Measurements from ENCODE around the gene SCAPER.
"Not testable (repeated sequence)": the region's sequence is repeated elsewhere in the genome, so short reads cannot be mapped to it uniquely, and the experiment has no call there.

SCAPER gene

DNA sequence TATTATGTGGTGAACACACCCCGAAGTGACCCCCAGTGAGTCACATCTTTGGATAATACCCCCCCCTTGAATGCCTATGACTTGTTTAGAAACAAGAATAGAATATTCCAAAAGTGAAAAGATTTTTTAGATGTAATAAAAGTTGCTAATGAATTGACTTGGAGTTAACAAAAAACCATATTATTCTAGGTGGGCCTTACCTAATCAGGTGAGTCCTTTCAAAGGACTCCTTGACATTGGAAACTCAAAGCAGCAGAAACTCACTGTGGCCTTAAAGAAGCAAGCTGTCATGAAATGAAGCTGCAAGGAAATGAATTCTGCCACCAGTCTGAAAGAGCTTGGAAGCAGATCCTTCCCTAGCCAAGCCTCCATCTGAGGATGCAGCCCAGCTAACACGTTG lies 579.4 kb downstream of the SCAPER start:
- DNase-seq (ENCODE audit: low spot score), result no peak

DNA sequence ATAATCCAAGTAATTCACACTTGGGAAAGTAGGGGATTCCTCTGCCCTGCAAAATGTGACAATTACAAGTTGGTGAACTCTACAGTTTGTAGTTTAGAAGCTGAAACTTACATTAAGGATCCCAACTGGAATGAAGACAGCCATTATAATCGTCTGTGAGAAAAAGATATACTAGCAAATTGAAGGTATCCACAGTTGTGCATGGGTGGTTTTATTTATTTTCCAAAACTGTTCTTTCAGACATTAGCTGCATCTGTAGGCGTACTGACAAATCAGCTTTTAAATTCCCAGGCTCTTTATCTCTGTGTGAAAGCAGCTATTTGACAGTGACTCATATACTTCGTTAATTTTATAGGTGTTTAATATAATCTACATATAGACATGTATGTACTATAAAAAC lies 581.1 kb downstream of the SCAPER start:
- no peak for DNase-seq (ENCODE audit: low spot score)

DNA sequence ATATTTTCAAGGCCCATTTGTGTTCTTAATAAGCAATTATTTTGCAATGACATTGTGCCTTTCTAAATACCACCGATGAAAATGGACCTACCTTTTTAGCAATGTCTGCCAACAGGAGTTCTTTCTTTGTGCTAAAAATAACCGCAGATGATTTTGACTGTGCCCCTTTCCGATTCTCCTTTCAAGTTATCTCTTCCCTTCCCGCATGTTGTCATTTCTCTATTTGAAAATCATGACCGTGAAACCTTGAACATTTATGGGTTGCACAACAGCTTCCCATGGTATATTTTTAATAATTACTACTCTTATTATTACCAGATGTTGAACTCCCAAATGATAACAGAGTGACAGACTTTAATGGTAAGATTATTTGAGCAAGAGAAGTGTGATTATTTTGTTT lies 583.5 kb downstream of the SCAPER start:
- no peak for DNase-seq (ENCODE audit: low spot score)

DNA sequence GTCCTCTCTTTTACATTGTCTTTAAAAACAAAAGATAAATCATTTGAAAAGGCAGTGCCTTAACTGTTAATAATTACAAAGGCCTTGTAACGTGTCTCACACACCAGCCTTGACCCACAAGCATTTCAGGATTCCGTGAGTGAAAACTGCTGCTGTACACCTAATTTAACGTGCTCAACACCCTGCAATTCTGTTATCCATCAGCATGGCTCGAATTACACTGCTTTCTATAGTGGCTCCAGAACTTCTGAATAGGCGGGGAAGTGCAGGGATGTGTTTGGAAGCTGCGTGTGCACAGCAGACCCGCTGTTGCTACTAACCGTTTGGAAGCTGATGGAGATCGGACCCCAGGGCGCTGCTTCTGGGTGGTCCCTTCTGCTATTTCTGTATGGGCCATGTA lies 584.0 kb downstream of the SCAPER start:
- no peak for DNase-seq (ENCODE audit: low spot score)

DNA sequence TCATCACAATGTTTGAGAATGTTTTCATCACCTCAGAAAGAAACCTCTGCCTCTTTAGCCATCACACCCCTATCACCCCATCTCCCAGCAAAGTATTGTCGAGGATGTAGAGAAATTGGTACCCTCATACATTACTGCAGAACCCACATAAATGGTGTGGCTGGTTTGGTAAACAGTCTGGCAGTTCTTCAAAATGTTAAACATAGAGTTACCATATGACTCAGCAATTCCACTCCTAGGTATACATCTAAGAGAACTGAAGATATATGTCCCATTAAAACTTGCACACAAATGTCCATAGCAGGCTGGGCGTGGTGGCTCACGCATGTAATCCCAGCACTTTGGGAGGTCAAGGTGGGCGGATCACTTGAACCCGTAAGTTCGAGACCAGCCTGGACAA lies 585.1 kb downstream of the SCAPER start:
- no peak for DNase-seq (ENCODE audit: low spot score)

DNA sequence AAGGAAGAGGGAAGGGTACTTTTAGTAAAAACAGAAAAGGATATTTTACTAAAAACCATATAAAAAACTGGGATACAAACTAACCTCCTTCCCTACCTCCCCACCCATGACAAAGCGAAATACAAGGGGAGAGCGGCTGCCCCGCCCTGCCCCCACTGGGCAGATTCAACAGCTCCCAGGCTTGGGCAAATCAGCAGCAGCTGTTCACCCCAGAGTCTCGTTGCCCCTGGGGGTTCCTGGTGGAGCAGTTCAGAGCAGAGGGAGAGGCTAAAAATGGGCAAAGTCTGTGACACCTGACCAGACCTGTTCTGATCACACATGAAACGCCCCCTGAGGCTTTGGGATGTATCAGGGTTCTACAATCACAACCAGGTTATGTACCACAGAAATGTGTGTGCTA lies 591.4 kb downstream of the SCAPER start:
- DNase-seq (ENCODE audit: low spot score), result no peak

DNA sequence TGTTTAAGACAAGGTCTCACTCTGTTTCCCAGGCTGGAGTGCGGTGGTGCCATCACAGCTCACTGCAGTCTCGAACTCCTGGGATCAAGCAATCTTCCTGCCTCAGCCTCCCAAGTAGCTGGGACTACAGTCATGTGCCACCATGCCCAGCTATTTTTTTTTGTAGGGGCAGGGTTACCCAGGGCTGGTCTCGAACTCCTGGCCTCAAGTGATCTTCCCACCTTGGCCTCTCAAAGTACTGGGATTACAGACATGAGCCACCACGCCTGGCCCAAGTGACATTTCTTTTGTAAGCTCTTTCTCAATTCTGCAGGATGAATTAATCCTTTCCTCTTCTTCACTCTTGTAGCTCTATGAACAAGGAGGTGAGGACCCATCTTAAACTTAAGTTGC lies 592.0 kb downstream of the SCAPER start:
- not testable (repeated sequence) for DNase-seq (ENCODE audit: low spot score)

DNA sequence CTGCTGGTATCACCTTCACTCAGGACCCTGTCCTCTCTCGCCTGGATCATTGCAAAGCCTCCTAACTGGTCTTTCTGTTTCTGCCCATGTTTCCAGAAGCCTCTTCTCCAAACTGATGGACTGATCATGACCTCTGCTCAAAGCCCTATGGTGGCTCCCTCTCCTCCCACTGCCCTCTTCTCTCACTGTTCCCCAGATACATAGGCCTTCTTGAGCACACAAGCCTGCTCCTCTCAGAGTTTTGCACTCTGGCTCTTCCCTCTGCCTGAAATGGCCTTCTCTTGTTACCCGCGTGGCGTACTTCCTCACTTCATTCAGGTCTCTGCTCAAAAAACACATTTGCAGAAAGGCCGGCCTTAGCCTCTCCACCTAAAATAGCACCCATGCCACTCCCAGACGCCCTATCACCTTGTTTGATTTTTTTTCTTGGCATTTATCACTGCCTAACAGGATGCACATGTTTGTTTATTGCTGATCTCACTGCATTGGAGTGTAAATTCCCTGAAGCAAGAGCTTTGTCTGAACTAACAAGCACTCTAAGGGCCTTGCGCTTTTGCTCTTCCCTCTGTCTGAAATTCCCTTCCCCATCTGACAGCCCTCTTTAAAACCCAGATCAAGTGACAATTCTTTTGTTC lies 592.5 kb downstream of the SCAPER start:
- no peak for DNase-seq (ENCODE audit: low spot score)

DNA sequence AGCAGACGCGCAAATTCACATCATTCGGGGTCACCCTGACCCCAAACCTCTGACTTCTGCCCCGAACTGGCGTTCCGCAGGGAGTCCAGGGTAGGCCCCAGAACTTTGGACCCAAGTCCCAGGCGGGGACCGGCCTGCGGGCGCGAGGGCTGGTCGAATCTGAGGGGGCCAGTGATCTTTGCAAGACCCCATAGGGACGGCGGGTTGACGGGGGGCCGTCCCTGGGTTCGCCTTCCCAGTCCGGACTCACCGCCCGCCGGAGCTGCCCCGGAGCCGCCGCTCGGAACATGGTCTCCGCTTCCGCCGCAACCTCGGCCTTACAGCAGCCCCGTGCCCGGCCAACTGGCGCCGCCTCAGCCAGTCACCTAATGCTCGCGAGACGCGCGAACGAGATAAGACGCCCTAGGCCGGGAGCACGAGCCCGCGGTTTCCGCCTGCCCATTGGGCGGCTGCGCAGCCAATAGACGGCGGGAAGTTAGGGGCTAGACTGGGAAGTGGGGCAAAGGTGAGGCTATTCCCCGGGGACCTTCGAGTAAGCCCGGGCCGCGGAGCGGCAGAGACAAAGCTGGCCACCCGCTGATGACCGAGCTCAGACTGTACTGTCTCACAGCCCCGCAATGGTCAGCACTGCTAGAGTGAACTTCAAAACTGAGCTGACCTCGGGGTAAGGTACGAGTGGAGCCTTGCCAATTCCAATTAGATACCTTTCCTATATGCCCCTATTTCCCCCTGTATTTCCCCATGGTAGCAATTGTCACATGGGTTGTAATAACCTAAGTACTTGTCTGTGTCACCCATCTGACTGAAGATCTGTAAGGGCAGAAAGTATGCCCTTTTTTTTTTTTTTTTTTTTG lies 593.8 kb downstream of the SCAPER start, which contains the start of gene ETFA:
Gene ETFA (minus strand): TSS at position 370 of the 854 bp plus-strand sequence. CDS start 81 bp downstream, at position 289.
- DNase-seq (ENCODE audit: low spot score), result peak; percentile 99

DNA sequence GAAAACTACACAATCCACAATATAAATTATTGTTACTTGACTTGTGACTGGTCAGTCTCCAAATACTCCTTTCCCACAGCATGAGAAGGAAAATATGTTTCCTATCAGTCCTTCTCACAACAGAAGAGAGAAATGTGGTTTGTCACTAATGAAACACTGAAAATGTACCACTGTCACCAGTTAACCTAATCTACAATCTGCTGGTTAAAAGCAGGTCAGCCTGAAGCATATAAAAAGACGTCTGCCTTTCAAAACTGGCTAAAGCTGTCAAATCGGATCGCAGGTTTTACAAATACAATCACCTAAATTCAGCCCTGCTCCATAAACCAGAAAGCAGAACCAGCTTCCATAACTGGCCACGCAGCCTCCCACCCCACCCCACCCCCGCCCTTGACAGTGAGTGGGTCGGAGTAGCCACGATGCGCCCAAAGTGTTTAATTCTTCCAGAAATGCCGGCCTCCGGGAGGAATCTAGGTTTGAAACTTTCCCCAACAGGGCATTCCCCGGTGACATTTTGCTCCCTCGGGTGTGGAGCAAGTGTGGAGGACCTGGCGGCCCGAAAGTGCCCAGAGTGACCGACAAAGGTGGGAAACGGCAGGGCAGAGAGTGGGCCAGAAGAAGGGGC lies 594.6 kb downstream of the SCAPER start:
- DNase-seq (ENCODE audit: low spot score), result no peak

DNA sequence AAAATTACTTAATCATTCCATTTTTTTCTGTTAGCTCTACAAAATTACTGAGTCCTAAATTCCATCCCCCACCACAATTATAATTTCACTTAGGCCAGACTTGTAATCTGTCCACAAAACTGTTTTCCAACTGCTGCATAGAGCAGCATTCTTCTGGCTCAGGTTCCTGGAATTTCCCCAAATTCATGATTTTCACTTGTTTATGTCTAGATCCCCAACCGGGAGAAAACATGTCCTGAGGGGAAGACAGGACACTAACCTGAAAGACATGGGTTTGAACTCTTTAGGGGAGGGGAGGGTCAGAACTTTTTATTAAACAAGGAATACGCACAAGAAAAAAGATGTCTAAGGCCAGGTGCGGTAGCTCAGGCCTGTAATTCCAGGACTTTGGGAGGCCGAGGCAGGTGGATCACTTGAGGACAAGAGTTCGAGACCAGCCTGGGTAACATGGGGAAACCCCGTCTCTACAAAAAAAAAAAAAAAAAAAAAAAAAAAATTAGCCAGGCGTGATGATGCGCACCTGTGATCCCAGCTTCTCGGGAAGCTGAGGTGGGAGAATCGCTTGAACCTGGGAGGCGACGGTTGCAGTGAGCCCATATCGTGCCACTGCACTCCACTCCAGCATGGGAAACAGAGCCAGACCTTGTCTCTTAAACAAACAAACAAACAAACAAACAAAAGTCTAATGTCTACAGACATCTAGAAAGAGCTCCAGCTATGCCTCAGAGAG lies 595.4 kb downstream of the SCAPER start:
- DNase-seq (ENCODE audit: low spot score), result no peak

DNA sequence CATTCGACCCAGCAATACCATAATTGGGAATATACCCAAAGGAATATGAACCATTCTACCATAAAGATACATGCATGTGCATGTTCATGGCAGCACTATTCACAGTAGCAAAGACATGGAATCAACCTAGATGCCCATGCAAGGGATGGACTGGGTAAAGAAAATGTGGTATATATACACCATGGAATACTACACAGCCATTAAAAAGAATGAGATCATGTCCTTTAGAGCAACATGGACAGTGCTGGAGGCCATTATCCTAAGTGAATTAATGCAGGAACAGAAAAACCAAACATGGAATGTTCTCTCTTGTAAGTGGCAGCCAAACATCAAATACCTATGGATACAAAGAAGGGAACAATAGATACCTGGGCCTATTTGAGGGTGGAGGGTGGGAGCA lies 601.2 kb downstream of the SCAPER start:
- DNase-seq (ENCODE audit: low spot score), result no peak

DNA sequence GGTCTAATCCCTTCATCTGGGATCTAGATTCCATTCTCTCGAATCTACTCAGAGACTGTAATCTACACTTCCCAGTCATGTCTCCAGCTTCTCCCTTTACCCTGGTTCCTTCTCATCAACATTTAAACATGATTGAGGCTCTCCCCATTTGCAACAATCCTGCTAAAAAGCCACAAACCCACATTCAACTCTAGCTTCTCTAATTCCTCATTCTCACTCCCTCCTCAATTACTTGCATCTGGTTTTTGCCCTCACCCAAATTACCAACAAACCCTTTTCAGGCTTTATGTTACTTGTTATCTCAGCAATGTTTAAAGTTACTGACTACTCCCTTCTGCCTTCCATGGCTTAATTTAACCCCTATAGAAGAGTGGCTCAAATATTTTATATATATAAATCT lies 605.4 kb downstream of the SCAPER start:
- no peak for DNase-seq (ENCODE audit: low spot score)

DNA sequence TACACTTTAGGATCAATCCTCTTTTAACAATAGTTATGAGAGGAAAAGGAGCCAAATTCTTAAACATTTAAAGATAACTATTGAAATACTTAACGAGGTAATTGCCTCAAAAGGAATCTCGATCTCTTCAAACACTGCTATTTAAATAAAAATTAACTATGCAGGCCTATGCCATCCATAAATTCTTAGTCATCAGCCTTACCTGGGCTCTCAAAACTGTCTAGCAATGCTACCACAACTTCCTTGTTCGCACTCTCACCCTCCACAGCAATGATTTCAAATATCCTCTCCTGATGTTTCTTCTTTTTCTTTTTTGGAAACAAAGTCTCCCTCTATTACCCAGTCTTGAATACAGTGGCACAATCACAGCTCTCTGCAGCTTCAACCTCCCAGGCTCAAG lies 606.2 kb downstream of the SCAPER start:
- no peak for DNase-seq (ENCODE audit: low spot score)

DNA sequence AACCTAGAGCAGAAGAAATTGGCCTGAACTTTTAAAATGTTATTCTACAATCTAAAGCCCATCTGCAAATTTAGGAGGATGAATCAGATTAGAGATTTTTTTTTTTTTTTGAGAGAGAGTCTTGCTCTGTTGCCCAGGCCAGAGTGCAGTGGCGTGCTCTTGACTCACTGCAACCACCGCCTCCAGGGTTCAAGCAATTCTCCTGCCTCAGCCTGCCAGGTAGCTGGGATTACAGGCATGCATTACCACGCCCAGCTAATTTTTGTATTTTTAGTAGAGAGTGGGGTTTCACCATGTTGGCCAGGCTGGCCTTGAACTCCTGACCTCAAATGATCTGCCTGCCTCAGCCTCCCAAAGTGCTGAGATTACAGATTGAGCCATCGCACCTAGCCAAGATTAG lies 607.2 kb downstream of the SCAPER start:
- DNase-seq (ENCODE audit: low spot score), result not testable (repeated sequence)

Small RNA genes lying within 50 kb of the gene (small RNA-seq; reads per million reads assigned to genes)
- gene AC090751.1, result 0 reads per million in 2 experiments
- 0 reads per million in 2 experiments for gene MIR3713
